SK-N-SH treated with all-trans-retinoic acid at 6 μM for 48 hours (cell line): ENCODE results near the gene XDH.

Source experiments
- OSR1 ChIP-seq: fragments of 250-450 bp; sonication (Bioruptor Pico); IDR thresholded peaks from 2 replicates; pipeline ENCODE4 v1.8.0; 2022; ENCODE audit warnings: moderate library complexity, mild to moderate bottlenecking, inconsistent platforms
- ZFP30 ChIP-seq: fragments of 450-650 bp; formaldehyde crosslinking; IDR thresholded peaks from 2 replicates; pipeline ENCODE4 v1.5.0; 2022; ENCODE audit warnings: mild to moderate bottlenecking, moderate library complexity
- ZNF8 ChIP-seq: fragments of 450-650 bp; formaldehyde crosslinking; IDR thresholded peaks from 2 replicates; pipeline ENCODE4 v1.5.0; 2020; ENCODE audit warnings: mild to moderate bottlenecking, moderate library complexity
- TF ChIP-seq, protein P1 (sequence below): fragments of 250-450 bp; sonication (Bioruptor Pico); IDR thresholded peaks from 2 replicates; pipeline ENCODE4 v1.5.1; 2020; ENCODE audit warnings: low read depth, mild to moderate bottlenecking, moderate library complexity
- TF ChIP-seq, protein P2 (sequence below): fragments of 250-450 bp; sonication (Bioruptor Pico); IDR thresholded peaks from 2 replicates; pipeline ENCODE4 v1.8.0; 2020; ENCODE audit warnings: mild to moderate bottlenecking, moderate library complexity, borderline replicate concordance

DNA sequence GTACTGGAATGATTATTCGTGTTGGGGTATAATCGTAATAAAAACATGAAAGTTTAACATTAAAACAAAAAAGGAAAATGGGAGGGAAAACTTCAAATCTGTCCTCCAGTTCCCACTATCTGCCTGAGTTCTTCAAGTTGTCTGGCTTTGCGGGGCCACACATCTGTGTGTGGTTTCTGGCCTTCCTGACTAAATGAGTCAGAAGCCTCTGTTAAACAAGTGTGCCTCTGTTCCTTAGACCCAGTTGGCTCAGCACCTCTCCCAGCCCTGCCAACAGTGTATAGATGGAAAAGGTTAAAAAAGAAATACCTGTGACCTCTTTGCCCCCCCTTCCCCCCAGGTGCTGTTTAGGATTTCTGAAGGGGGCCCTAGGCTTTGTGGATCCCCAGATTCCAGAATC, 30.2 kb downstream of the XDH start:
- TF ChIP-seq OSR1 (CRISPR knock-in tag) (no peak), ZFP30 (CRISPR knock-in tag) (no peak), ZNF8 (no peak)
- TF ChIP-seq, protein P1, sequence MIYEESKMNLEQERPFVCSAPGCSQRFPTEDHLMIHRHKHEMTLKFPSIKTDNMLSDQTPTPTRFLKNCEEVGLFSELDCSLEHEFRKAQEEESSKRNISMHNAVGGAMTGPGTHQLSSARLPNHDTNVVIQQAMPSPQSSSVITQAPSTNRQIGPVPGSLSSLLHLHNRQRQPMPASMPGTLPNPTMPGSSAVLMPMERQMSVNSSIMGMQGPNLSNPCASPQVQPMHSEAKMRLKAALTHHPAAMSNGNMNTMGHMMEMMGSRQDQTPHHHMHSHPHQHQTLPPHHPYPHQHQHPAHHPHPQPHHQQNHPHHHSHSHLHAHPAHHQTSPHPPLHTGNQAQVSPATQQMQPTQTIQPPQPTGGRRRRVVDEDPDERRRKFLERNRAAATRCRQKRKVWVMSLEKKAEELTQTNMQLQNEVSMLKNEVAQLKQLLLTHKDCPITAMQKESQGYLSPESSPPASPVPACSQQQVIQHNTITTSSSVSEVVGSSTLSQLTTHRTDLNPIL (CRISPR knock-in tag) = no peak
- TF ChIP-seq, protein P2, sequence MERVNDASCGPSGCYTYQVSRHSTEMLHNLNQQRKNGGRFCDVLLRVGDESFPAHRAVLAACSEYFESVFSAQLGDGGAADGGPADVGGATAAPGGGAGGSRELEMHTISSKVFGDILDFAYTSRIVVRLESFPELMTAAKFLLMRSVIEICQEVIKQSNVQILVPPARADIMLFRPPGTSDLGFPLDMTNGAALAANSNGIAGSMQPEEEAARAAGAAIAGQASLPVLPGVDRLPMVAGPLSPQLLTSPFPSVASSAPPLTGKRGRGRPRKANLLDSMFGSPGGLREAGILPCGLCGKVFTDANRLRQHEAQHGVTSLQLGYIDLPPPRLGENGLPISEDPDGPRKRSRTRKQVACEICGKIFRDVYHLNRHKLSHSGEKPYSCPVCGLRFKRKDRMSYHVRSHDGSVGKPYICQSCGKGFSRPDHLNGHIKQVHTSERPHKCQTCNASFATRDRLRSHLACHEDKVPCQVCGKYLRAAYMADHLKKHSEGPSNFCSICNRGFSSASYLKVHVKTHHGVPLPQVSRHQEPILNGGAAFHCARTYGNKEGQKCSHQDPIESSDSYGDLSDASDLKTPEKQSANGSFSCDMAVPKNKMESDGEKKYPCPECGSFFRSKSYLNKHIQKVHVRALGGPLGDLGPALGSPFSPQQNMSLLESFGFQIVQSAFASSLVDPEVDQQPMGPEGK (CRISPR knock-in tag) = no peak
